WTC11 (cell line): ENCODE data around the gene MN1. TPM values are rescaled to one million over a fixed set of nuclear protein-coding genes. Genes with fewer than 3 reads are reported as not detected.
A peak's percentile ranks its signal among the peaks of the same experiment; 100 is the strongest.

Experiments used
- ATAC-seq: fragments of 200-7000 bp; cut with Tn5 transposase; 2 replicates; pipeline ENCODE4 v1.10.0; 2021; ENCODE audit warnings: mild to moderate bottlenecking, moderate library complexity
- CTCF ChIA-PET: fragments of 300-600 bp; sonication (Branson Sonifier 250); formaldehyde crosslinking; loops from one replicate; lab custom pipeline; 2021; ENCODE audit warnings: antibody characterized with exemption; lab: Charles Lee
- POLR2A ChIA-PET: fragments of 350-600 bp; sonication (Branson Sonifier 250); formaldehyde crosslinking; loops from one replicate; lab custom pipeline; 2021; ENCODE audit warnings: antibody characterized with exemption; lab: Charles Lee
- DNase-seq: peaks from one replicate; pipeline ENCODE4 v3.0.0; 2021; ENCODE audit warnings: low spot score
- H3K27ac Mint-ChIP-seq: 2 replicates; pipeline ENCODE4 v1.8.0; 2021; ENCODE audit warnings: mixed read lengths
- H3K27me3 Mint-ChIP-seq: 2 replicates; pipeline ENCODE4 v1.8.0; 2021; ENCODE audit warnings: low read depth, mild to moderate bottlenecking, moderate library complexity, mixed read lengths
- H3K36me3 Mint-ChIP-seq: 2 replicates; pipeline ENCODE4 v1.8.0; 2021; ENCODE audit warnings: mixed read lengths
- H3K4me1 Mint-ChIP-seq: 2 replicates; pipeline ENCODE4 v1.8.0; 2022; ENCODE audit warnings: mixed read lengths
- H3K4me3 Mint-ChIP-seq: 2 replicates; pipeline ENCODE4 v1.8.0; 2021; ENCODE audit warnings: mild to moderate bottlenecking, moderate library complexity, mixed read lengths
- H3K9me3 Mint-ChIP-seq: 2 replicates; pipeline ENCODE4 v1.8.0; 2021; ENCODE audit warnings: mixed read lengths
- ESRRA ChIP-seq: sonication (generic); formaldehyde crosslinking; IDR thresholded peaks from 2 replicates; pipeline ENCODE4 v1.8.1; 2022; ENCODE audit warnings: mild to moderate bottlenecking, missing genetic modification reagents, borderline replicate concordance
- FOXP4 ChIP-seq: sonication (generic); formaldehyde crosslinking; IDR thresholded peaks from 2 replicates; pipeline ENCODE4 v1.8.0; 2022; ENCODE audit warnings: mild to moderate bottlenecking, missing genetic modification reagents
- GTF2I ChIP-seq: fragments of 250-450 bp; sonication (Bioruptor Pico); conservative IDR thresholded peaks from 2 replicates; pipeline ENCODE4 v1.4.0; 2021; ENCODE audit warnings: mild to moderate bottlenecking
- HMGA2 ChIP-seq: fragments of 250-450 bp; sonication (Bioruptor Pico); IDR thresholded peaks from 2 replicates; pipeline ENCODE4 v1.4.0; 2021; ENCODE audit warnings: mild to moderate bottlenecking, moderate library complexity
- IRF2 ChIP-seq: sonication (generic); formaldehyde crosslinking; IDR thresholded peaks from 2 replicates; pipeline ENCODE4 v1.8.0; 2022; ENCODE audit warnings: low read depth, missing genetic modification reagents, borderline replicate concordance
- JUN ChIP-seq: sonication (generic); formaldehyde crosslinking; IDR thresholded peaks from 2 replicates; pipeline ENCODE4 v1.8.0; 2023; ENCODE audit warnings: mild to moderate bottlenecking, missing genetic modification reagents
- MAX ChIP-seq: sonication (generic); formaldehyde crosslinking; IDR thresholded peaks from 2 replicates; pipeline ENCODE4 v1.8.0; 2022; ENCODE audit warnings: mild to moderate bottlenecking, missing genetic modification reagents
- MXD4 ChIP-seq: fragments of 250-450 bp; sonication (Bioruptor Pico); IDR thresholded peaks from 2 replicates; pipeline ENCODE4 v1.8.0; 2021; ENCODE audit warnings: mild to moderate bottlenecking, moderate library complexity, borderline replicate concordance
- NFE2L1 ChIP-seq: sonication (generic); formaldehyde crosslinking; IDR thresholded peaks from 2 replicates; pipeline ENCODE4 v1.8.1; 2023; ENCODE audit warnings: missing genetic modification reagents
- NFYB ChIP-seq: sonication (generic); formaldehyde crosslinking; conservative IDR thresholded peaks from 2 replicates; pipeline ENCODE4 v1.8.0; 2022; ENCODE audit warnings: low read depth, missing genetic modification reagents
- NR1H2 ChIP-seq: sonication (generic); formaldehyde crosslinking; IDR thresholded peaks from 2 replicates; pipeline ENCODE4 v1.9.0; 2021; ENCODE audit warnings: mild to moderate bottlenecking, moderate library complexity, missing genetic modification reagents
- OVOL2 ChIP-seq: fragments of 250-450 bp; sonication (Bioruptor Pico); IDR thresholded peaks from 2 replicates; pipeline ENCODE4 v1.9.0; 2021; ENCODE audit warnings: mild to moderate bottlenecking, borderline replicate concordance
- RORB ChIP-seq: fragments of 250-450 bp; sonication (Bioruptor Pico); IDR thresholded peaks from 2 replicates; pipeline ENCODE4 v1.9.0; 2021; ENCODE audit warnings: mild to moderate bottlenecking
- SMAD4 ChIP-seq: sonication (generic); formaldehyde crosslinking; IDR thresholded peaks from 2 replicates; pipeline ENCODE4 v1.8.0; 2022; ENCODE audit warnings: mild to moderate bottlenecking, missing genetic modification reagents
- TCF7 ChIP-seq: sonication (generic); formaldehyde crosslinking; IDR thresholded peaks from 2 replicates; pipeline ENCODE4 v1.8.0; 2022; ENCODE audit warnings: mild to moderate bottlenecking, low read depth, missing genetic modification reagents, moderate library complexity
- USF2 ChIP-seq: sonication (generic); formaldehyde crosslinking; IDR thresholded peaks from 2 replicates; pipeline ENCODE4 v1.8.1; 2023; ENCODE audit warnings: mild to moderate bottlenecking, missing genetic modification reagents, moderate library complexity
- ZNF396 ChIP-seq: fragments of 250-450 bp; sonication (Bioruptor Pico); IDR thresholded peaks from 2 replicates; pipeline ENCODE4 v1.8.0; 2021; ENCODE audit warnings: mild to moderate bottlenecking, moderate library complexity, borderline replicate concordance
- ZNF423 ChIP-seq: fragments of 250-450 bp; sonication (Bioruptor Pico); IDR thresholded peaks from 2 replicates; pipeline ENCODE4 v2.1.2; 2022; ENCODE audit warnings: mild to moderate bottlenecking, moderate library complexity
- ZNF532 ChIP-seq: fragments of 250-450 bp; sonication (Bioruptor Pico); IDR thresholded peaks from 2 replicates; pipeline ENCODE4 v1.9.0; 2021; ENCODE audit warnings: mild to moderate bottlenecking, borderline replicate concordance
- total RNA-seq: library from RNA; stranded (reverse); gene quantifications from 3 replicates; pipeline ENCODE4 v1.2.3, GENCODE V29; 2021
- TF ChIP-seq, protein P1 (sequence below): sonication (generic); formaldehyde crosslinking; IDR thresholded peaks from 2 replicates; pipeline ENCODE4 v1.8.1; 2023; ENCODE audit warnings: mild to moderate bottlenecking, missing genetic modification reagents
- TF ChIP-seq, protein P2 (sequence below): fragments of 250-450 bp; sonication (Bioruptor Pico); IDR thresholded peaks from 2 replicates; pipeline ENCODE4 v1.9.0; 2021; ENCODE audit warnings: mild to moderate bottlenecking
- TF ChIP-seq, protein P3 (sequence below): sonication (generic); formaldehyde crosslinking; IDR thresholded peaks from 2 replicates; pipeline ENCODE4 v1.8.1; 2022; ENCODE audit warnings: mild to moderate bottlenecking, missing genetic modification reagents, moderate library complexity, borderline replicate concordance
- TF ChIP-seq, protein P4 (sequence below): fragments of 250-450 bp; sonication (Bioruptor Pico); IDR thresholded peaks from 2 replicates; pipeline ENCODE4 v1.8.0; 2021; ENCODE audit warnings: mild to moderate bottlenecking
- TF ChIP-seq, protein P5 (sequence below): sonication (generic); formaldehyde crosslinking; IDR thresholded peaks from 2 replicates; pipeline ENCODE4 v1.8.0; 2023; ENCODE audit warnings: missing genetic modification reagents

The MN1 gene
- total RNA-seq, 1 experiment from 2014 or later: 21.3 TPM

- TF ChIP-seq, protein P1, sequence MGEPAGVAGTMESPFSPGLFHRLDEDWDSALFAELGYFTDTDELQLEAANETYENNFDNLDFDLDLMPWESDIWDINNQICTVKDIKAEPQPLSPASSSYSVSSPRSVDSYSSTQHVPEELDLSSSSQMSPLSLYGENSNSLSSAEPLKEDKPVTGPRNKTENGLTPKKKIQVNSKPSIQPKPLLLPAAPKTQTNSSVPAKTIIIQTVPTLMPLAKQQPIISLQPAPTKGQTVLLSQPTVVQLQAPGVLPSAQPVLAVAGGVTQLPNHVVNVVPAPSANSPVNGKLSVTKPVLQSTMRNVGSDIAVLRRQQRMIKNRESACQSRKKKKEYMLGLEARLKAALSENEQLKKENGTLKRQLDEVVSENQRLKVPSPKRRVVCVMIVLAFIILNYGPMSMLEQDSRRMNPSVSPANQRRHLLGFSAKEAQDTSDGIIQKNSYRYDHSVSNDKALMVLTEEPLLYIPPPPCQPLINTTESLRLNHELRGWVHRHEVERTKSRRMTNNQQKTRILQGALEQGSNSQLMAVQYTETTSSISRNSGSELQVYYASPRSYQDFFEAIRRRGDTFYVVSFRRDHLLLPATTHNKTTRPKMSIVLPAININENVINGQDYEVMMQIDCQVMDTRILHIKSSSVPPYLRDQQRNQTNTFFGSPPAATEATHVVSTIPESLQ (CRISPR knock-in tag): no peak
- TF ChIP-seq MAX (CRISPR knock-in tag) (peak; percentile 62), GTF2I (CRISPR knock-in tag) (no peak), NFYB (CRISPR knock-in tag) (peak; percentile 31; the same call in 1 of the 2 replicates), USF2 (CRISPR knock-in tag) (peak; percentile 93), TCF7 (CRISPR knock-in tag) (no peak), JUN (CRISPR knock-in tag) (no peak), FOXP4 (CRISPR knock-in tag) (peak; percentile 20; the same call in 1 of the 2 replicates), OVOL2 (CRISPR knock-in tag) (no peak), ESRRA (no peak)
- TF ChIP-seq, protein P2, sequence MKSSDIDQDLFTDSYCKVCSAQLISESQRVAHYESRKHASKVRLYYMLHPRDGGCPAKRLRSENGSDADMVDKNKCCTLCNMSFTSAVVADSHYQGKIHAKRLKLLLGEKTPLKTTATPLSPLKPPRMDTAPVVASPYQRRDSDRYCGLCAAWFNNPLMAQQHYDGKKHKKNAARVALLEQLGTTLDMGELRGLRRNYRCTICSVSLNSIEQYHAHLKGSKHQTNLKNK (CRISPR knock-in tag): no peak
Observed at GRCh38 chr22:27719535-27720227, 81.9 kb downstream of the MN1 start (continued).

GRCh38 chr22:27719036-27719347, 82.6 kb downstream of the MN1 start:
- Mint-ChIP-seq H3K9me3 (peaks cover 6% of the 10 kb centered on the region), H3K36me3 (peaks cover 34% of the 10 kb centered on the region), H3K4me3 (no peak overlapping the region), H3K27me3 (no peaks in the 10 kb centered on the region), H3K27ac (no peak overlapping the region), H3K4me1 (peaks cover 56% of the 10 kb centered on the region)
- DNase-seq (no peak), ATAC-seq (no peak)
- ChIA-PET POLR2A (interaction anchor here (0.5 kb wide), 1 partner anchor 1517 kb away, joined by 6 read pairs; no protein-coding TSS in a partner anchor), CTCF (interaction anchor here (0.9 to 1.2 kb wide), 3 partner anchors 10 to 37 kb away, joined by 3 read pairs; no protein-coding TSS in a partner anchor)
- TF ChIP-seq RORB (no peak), ZNF532 (CRISPR knock-in tag) (no peak), ZNF396 (no peak), MXD4 (CRISPR knock-in tag) (no peak), ZNF423 (CRISPR knock-in tag) (no peak), NR1H2 (CRISPR knock-in tag) (no peak), SMAD4 (no peak), HMGA2 (no peak), ESRRA (no peak), IRF2 (CRISPR knock-in tag) (no peak), NFE2L1 (CRISPR knock-in tag) (no peak)
- TF ChIP-seq, protein P3, sequence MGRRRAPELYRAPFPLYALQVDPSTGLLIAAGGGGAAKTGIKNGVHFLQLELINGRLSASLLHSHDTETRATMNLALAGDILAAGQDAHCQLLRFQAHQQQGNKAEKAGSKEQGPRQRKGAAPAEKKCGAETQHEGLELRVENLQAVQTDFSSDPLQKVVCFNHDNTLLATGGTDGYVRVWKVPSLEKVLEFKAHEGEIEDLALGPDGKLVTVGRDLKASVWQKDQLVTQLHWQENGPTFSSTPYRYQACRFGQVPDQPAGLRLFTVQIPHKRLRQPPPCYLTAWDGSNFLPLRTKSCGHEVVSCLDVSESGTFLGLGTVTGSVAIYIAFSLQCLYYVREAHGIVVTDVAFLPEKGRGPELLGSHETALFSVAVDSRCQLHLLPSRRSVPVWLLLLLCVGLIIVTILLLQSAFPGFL (CRISPR knock-in tag): no peak
- TF ChIP-seq, protein P4, sequence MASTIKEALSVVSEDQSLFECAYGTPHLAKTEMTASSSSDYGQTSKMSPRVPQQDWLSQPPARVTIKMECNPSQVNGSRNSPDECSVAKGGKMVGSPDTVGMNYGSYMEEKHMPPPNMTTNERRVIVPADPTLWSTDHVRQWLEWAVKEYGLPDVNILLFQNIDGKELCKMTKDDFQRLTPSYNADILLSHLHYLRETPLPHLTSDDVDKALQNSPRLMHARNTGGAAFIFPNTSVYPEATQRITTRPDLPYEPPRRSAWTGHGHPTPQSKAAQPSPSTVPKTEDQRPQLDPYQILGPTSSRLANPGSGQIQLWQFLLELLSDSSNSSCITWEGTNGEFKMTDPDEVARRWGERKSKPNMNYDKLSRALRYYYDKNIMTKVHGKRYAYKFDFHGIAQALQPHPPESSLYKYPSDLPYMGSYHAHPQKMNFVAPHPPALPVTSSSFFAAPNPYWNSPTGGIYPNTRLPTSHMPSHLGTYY (CRISPR knock-in tag): no peak
- TF ChIP-seq, protein P5, sequence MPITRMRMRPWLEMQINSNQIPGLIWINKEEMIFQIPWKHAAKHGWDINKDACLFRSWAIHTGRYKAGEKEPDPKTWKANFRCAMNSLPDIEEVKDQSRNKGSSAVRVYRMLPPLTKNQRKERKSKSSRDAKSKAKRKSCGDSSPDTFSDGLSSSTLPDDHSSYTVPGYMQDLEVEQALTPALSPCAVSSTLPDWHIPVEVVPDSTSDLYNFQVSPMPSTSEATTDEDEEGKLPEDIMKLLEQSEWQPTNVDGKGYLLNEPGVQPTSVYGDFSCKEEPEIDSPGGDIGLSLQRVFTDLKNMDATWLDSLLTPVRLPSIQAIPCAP (CRISPR knock-in tag): no peak
